GDM1 (cell line): Measurements from ENCODE around the gene F7.
"Not testable (repeated sequence)": the region's sequence is repeated elsewhere in the genome, so short reads cannot be mapped to it uniquely, and the experiment has no call there.

Experiments
- DNase-seq: peaks from one replicate; lab custom pipeline; 2025; lab: John Stamatoyannopoulos, UW

F7 gene

DNA sequence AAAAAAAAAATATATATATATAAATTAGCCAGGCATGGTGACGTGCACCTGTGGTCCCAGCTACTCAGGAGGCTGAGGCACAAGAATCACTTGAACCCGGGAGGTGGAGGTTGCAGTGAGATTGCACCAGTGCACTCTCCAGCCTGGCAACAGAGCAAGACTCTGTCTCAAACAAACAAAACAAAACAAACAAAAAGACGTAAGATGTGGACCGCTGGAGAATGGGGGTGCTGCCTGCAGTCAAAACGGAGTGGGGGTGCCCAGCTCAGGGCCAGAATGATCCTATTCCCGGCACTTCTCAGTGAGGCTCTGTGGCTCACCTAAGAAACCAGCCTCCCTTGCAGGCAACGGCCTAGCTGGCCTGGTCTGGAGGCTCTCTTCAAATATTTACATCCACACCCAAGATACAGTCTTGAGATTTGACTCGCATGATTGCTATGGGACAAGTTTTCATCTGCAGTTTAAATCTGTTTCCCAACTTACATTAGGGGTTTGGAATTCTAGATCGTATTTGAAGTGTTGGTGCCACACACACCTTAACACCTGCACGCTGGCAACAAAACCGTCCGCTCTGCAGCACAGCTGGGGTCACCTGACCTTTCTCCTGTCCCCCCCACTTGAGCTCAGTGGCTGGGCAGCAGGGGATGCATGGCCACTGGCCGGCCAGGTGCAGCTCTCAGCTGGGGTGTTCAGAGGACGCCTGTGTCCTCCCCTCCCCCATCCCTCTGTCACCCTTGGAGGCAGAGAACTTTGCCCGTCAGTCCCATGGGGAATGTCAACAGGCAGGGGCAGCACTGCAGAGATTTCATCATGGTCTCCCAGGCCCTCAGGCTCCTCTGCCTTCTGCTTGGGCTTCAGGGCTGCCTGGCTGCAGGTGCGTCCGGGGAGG lies at the start of gene F7:
TSS of gene F7 (plus strand) at position 760 of the 889 bp plus-strand sequence. CDS start at position 811, 51 bp downstream.
- DNase-seq, result no peak

DNA sequence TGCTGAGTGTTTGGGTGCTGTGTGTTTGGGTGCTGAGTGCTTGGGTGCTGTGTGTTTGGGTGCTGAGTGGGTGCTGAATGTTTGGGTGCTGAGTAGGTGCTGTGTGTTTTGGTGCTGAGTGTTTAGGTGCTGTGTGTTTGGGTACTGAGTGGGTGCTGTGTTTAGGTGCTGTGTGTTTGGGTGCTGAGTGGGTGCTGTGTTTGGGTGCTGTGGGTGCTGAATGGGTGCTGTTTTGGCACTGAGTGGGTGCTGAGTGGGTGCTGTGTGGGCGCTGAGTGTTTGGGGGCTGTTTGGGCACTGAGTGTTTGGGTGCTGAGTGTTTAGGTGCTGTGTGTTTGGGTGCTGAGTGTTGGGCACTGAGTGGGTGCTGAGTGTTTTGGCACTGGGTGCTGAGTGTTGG lies 48.5 kb upstream of the F7 start:
- DNase-seq, result no peak

DNA sequence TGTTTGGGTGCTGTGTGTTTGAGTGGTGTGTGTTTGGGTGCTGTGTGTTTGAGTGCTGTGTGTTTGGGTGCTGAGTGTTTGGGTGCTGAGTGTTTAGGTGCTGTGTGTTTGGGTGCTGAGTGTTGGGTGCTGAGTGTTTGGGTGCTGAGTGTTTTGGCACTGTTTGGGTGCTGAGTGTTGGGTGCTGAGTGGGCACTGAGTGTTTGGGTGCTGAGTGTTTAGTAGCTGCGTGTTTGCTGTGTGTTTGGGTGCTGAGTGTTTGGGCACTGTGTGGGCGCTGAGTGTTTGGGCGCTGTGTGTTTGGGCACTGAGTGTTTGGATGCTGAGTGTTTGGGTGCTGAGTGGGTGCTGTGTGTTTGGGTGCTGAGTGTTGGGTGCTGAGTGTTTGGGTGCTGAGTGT lies 48.0 kb upstream of the F7 start:
- DNase-seq, result not testable (repeated sequence)

DNA sequence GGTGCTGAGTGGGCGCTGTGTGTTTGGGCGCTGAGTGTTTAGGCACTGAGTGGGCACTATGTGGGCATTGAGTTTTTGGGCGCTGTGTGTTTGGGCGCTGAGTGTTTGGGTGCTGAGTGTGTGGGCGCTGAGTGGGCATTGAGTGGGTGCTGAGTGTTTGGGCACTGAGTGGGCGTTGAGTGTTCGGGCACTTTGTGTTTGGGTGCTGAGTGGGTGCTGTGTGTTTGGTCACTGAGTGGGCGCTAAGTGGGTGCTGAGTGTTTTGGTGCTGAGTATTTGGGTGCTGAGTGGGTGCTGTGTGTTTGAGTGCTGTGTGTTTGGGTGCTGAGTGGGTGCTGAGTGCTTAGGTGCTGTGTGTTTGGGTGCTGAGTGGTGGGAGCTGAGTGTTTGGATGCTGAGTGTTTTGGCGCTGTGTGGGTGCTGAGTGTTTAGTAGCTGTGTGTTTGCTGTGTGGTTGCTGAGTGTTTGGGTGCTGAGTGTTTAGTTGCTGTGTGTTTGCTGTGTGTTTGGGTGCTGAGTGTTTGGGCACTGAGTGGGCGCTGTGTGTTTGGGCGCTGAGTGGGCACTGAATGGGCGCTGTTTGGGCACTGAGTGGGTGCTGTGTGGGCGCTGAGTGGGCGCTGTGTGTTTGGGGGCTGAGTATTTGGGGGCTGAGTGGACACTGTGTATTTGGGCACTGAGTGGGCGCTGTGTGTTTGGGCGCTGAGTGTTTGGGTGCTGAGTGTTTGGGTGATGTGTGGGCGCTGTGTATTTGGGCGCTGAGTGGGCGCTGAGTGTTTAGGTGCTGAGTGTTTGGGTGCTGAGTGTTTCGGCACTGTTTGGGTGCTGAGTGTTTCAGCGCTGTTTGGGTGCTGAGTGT lies 47.2 kb upstream of the F7 start:
- DNase-seq, result no peak

DNA sequence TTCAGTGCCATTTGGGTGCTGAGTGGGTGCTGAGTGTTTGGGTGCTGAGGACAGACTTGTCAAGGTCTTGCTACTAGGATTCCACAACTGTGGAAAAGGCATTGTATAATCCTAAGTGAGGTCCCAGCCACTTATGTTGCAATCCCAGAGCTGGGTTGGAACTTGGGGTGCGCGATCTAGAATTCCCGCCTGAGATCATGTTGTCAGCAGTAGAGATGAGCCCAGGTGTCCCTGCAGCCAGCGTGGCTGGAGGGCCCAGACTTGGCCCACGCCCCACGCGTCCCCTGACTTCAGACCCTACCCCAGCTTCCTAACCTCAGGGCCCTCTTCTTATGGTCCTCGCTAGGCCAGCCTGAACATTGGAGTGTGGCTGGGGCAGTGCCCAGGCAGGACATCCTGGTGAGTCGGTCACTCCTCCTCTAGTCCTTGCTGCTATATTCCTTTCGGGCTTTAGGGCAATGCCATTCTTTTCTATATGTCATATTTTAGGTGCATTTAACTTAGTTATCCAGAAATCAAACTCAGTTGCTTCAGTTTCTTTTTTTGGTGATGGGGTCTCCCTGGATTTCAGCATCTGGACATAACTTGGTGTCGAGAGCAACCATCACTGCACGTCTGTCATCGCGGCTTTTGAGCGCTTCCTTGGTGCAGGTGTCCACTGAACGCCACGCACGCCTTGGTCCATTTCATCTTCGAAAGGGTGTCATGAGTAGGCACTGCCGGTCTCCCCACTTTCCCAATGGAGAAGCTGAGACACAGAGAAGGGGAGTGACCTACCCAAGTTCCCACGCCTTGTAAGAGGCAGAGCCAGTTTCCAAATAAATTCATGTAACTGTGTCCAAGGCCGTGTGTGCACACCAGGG lies 46.4 kb upstream of the F7 start:
- DNase-seq, result no peak

DNA sequence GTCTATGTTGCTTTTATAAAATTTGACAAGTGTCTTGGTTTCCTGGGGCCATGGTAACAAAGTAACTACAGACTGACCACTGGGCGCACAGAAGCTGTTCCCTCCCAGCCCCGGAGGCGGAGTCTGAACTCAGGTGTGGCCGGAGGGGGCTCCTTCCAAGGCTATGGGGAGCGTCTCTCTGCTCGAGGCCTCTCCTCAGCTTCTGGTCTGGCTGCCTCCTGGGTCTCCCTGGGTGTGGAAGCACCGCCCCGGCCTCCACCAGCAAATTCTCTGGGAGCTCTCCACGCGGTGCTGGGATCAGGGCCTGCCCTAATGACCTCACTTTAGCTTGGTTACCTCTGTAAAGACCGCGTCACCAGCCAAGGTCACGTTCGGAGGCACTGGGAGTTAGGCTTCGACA lies 45.7 kb upstream of the F7 start:
- no peak for DNase-seq

DNA sequence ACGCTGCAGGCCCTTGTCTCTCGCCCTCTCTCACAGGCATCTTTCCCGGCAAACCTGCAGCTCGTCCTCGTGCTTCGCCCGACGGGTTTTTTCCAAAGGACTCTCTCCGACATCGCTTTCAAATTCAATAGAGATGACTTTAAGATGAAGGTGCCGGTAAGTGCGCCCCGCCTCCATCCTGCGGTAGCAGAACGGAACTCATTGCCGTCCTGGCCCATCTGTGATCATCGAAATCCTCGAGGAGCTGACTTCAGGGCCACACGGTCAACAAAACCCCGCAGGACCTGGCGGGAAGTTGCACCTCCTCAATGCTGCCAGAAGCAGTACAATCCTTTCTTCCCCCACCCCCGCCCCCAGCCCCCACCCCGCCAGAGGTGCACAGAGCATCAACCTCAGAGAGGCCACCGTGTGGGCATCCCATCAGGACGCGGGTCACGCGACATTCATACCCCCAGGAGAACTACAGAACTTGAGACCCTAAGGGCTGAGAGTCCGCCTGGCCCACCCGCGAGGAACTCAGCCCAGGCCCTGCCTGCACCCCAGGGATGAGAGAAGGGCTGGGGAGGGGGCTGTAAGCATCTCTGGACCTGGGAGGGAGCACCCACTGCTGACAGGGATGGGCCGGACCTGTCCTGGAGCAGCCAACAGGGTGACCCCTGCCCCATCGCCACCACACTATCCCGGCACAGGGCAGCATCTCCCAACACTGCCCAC lies 44.9 kb upstream of the F7 start:
- no peak for DNase-seq

DNA sequence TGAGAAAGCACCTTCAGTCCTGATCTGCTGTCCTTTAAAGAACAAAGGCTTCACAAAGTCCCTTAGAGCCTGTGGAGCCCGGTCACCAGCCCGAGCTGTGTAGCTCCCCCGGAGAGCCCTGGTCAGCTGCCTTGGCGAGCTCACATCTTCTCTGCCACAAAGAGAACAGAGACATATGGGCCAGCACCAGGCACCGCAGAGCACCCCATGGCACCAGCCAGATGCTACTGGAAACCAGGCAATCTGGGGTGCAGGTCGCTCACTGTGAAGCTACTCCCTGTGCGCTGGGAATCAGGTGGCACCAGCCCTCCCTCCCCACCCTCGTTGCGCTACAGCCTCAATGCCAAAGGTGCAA lies 44.3 kb upstream of the F7 start:
- DNase-seq, result no peak

DNA sequence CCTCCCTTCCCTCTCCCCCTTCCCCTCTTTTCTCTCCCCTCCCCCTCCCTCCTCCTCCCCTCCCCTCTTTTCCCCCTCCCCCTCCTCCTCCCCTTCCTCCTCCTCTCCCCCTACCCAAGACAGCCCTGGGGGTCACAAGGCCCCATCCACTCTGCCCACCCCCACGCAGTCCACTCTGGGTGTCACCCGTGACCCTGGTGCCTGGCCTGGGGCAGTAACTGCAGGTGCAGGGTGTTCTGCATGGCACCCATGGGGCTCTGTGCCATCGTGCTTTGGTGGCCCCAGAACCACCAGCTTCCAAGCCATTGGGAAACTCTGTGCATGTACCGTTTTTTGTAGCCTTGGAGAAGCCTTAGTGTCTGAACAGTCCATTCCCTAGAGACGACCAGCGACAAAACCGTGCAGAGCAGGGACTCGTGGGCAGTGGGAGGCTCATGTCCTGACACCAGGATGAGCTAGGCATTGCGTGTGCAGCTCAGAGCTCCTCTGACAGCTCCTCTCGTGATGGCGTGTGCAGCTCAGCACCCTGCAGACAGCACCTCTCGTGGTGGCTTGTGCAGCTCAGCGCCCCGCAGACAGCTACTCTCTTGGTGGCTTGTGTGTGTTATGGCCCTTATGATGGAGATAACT lies 43.7 kb upstream of the F7 start:
- DNase-seq, result no peak

DNA sequence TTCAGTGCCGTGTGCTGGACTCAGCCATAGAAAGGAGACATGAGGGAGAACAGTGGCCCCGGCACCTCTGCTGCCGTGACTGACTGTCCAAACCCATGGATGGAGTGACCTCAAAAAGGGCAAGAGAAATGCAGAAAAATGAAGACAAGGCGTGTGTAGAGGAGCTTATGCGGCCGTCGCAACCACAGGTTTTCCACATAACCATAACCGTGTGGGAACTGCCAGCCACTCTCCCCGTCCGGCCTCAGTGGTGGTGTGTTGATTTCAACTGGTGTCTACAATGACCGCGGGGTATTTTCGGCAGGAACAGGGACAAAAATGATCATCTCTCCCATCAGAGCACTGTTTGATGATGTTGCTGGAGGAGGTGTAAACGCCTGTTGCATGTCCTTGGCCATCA lies 42.9 kb upstream of the F7 start:
- no peak for DNase-seq

DNA sequence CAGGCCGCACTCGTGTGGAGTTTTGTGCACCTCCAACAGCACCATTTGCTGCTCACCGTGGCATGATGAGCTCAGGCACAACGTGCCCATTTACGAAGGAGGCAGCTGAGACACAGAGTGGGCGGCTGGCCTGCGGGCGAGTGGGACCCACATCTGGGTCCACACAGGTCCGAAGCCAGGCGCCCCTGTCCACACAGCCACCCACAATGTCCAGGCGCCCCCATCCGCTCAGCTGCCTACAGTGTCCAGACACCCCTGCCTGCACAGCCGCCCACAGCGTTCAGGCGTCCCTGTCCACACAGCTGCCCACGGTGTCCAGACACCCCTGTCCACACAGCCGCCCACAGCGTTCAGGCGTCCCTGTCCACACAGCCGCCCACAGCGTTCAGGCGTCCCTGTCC lies 42.5 kb upstream of the F7 start:
- no peak for DNase-seq

DNA sequence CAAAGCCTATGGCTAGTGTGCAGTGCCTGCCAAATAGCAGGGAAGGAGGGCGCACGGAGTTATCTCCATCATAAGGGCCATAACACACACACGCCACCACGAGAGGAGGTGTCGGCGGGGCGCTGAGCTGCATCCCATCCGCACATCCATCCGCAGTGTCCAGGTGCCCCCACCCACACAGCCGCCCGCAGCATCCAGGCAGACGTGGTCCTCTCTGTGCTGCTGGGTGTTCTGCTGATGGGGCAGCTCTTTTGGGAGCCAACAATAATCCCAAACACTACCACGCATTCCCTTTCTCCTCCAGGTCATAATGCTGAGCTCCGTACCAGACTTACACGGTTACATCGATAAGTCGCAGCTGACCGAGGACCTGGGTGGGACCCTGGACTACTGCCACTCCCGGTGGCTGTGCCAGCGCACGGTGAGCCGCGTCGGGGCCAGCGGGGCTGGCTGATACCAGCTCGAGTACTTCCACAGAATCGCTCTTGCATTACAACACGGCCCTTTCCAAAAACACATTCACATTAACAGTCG lies 41.5 kb upstream of the F7 start:
- DNase-seq, result no peak

DNA sequence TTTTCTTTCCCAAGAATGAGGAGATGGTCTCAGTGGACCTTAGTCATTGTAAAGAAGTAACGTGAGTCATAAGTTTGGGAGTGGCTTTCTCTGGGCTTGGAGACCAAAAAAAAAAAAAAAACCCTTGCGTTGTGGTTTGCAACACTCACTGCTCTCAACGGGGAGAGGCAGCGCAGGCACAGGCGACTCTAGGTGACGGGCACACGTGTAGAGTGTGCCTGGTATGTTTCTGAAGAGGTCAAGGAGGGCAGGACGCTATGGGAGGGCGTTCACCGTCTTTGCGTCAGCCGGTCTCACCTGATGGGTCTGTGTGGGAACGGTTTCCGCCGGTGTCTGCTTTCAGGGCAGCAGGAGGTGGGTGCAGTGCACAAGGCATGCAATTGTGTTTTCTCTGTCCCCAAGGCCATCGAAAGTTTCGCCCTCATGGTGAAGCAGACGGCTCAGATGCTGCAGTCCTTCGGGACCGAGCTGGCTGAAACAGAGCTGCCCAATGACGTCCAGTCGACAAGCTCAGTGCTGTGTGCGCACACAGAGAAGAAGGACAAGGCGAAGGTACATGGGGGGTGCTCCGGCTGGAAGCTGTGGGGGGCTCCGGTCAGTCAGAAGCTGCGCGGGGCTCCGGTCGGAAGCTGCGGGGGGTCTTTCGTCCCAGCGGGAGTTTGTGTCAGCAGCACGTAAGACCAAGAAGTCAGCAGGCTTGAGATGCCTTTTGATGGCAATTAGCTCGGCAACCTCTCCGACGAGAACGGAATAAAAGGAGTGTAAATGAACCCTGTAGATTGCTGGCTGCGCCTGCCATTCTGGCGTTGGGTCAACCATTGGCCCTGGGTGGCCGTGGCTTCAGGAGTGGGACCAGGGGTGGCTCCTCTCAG lies 40.8 kb upstream of the F7 start:
- no peak for DNase-seq

DNA sequence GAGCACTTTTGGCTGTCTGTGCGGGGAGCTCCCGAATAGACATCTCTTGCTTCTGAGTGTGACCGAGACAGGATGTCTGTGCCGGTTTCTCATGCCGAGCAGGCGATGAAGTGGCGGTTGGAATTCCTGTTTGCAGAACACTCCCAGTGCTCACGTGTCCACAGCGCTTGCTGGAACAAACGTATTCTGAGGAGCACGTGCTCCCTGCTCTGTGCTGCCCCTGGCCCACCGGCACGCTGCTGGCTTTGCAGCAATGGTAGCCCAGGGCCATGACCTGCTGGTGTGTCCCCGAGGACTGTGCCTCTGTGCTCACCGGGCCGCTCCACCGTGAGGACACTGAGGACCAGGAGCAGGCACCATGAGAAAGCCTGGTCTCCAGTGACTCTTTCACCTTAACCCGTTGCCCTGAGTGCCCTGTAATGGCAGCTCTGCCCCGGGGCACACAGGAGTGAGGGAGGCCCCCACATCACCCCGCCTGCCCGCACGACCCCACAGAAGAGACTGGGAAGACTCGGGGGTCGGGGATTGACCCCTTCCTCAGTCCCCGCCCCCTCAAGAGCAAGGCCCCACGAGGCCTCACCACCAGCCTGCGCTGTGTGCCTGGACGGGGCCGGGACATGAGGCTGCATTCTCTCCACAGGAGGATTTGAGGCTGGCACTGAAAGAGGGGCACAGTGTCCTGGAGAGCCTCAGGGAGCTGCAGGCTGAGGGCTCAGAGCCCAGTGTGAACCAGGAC lies 40.0 kb upstream of the F7 start:
- DNase-seq, result no peak

DNA sequence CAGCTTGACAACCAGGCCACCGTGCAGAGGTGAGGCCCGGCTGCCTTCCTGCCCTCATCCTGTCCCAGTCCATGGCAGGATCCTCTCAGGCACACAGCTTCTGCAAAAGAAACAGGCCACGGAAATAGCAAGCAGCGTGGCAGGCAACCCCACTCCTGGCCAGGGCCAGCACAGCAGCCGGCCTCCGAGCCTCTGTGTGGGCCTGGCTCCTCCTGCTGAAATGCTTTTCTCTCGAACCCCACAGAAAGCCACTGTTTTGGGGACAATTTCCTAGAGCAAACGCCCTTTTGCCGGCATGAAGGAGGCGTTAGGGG lies 39.5 kb upstream of the F7 start:
- no peak for DNase-seq

DNA sequence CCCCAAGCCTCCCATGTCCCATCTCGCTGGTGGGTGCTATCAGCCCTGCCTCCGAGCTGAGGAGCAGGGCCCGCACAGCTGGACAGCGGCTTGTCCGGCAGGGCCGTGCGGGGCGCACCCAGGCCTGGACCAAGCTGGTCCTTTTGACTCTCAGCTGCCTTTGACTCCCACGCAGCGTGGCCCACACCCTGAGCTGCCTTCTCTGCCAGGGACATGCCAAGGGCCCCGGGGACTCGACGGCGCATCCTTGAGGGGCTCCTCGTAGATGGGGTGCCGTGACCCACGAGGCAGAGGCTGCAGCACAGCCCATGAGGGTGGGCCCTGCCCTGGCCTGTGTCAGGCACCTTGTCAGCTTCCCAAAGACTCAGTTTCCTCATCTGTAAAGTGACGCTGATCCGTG lies 38.8 kb upstream of the F7 start:
- DNase-seq, result no peak

DNA sequence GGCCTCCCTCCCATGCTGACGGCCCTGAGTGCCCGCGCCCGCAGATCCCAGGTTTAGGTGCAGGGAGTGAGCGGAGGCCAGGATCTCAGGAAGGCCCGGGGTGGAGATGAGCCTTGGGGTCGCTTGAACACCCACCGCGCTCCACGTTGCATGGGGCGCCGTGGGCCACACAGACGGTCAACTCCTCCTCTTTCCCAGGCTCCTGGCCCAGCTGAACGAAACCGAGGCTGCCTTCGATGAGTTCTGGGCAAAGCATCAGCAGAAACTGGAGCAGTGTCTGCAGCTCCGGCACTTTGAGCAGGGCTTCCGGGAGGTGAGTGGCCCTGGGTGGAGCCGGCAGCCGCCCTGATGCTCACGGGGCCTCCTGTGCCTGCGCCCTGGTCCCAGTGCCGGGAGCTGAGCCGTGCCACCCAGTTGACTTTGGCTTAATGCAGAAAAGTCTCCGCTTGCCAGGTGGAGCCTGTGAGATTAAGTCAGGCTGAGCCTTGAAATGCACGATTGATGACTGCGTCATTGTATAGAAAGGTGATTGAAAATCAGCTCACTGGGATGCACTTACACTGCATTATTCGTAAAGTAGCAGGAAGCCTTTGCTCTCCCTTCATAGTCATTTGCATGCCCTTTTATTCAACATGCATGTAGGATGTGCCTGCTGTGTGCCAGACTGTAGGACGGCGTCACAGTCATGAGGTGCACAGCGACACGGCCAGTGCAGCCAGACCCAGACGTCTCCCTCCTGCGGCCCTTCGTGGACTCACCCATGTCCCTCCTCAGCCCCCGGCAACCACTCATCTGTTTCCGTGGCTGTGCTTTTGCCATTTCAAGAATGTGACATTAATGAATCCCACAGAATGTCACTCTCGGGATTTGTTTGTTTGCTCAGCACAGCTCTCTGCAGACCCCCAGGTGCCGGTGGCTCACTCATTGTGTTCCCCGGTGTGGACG lies 35.5 kb upstream of the F7 start:
- DNase-seq, result no peak

DNA sequence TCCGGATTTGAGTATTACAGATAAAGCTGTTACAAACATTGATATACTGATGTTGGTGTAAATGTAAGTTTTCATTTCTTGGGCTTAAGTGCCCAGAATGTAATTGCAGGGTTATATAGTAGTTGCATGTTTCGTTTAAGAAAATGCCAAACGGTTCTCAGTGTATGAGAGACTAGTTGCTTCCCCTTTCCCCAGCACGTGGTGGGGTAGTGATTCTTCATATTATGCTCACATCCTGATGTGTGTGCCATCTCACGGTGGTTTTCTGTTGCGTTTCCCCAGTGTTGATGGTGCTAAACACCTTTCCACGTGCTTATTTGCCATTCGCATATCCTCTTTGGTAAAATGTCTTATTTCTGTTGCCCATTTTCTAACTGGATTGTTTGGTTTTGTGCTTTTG lies 34.7 kb upstream of the F7 start:
- DNase-seq, result no peak
